ENCODE results near the gene DSPP.

Gene DSPP

GRCh38 chr4:87584222-87584908 lies 24.0 kb upstream of the DSPP start:
- in situ Hi-C loops (cut with HindIII; ENCODE audit: low sequenced_read_pairs): no loop called here
- H3K4me3 ChIP-seq (ENCODE audit: low read depth, low read length): no peak overlapping the region
- DNase-seq (ENCODE audit: low read depth, low spot score): no peak
- no peak for TF ChIP-seq CTCF (IDR thresholded peaks at IDR 0.05; ENCODE audit: low read depth, low read length)

GRCh38 chr4:87589531-87589930 lies 18.8 kb upstream of the DSPP start:
- no peak for TF ChIP-seq CTCF (IDR thresholded peaks at IDR 0.05; ENCODE audit: low read depth, low read length)
- peak; percentile 90 for DNase-seq (ENCODE audit: low read depth, low spot score)
- no peak overlapping the region for H3K4me3 ChIP-seq (ENCODE audit: low read depth, low read length)
- in situ Hi-C loops (cut with HindIII; ENCODE audit: low sequenced_read_pairs): no loop called here

GRCh38 chr4:87592124-87592523 lies 16.2 kb upstream of the DSPP start:
- no peak for DNase-seq (ENCODE audit: low read depth, low spot score)
- no peak overlapping the region for H3K4me3 ChIP-seq (ENCODE audit: low read depth, low read length)
- TF ChIP-seq CTCF (IDR thresholded peaks at IDR 0.05; ENCODE audit: low read depth, low read length): no peak
- in situ Hi-C loops (cut with HindIII; ENCODE audit: low sequenced_read_pairs): no loop called here

GRCh38 chr4:87601361-87601760 lies 7.0 kb upstream of the DSPP start:
- in situ Hi-C loops (cut with HindIII; ENCODE audit: low sequenced_read_pairs): no loop called here
- DNase-seq (ENCODE audit: low read depth, low spot score): no peak
- TF ChIP-seq CTCF (IDR thresholded peaks at IDR 0.05; ENCODE audit: low read depth, low read length): no peak
- no peak overlapping the region for H3K4me3 ChIP-seq (ENCODE audit: low read depth, low read length)

- in situ Hi-C loops (cut with HindIII; ENCODE audit: low sequenced_read_pairs): no loop called here
These were observed 6.1 kb downstream of the DSPP start for GRCh38 chr4:87614292-87614890.

GRCh38 chr4:87616268-87616667 lies 7.9 kb downstream of the DSPP start:
- in situ Hi-C loops (cut with HindIII; ENCODE audit: low sequenced_read_pairs): no loop called here
- no peak for DNase-seq (ENCODE audit: low read depth, low spot score)
- H3K4me3 ChIP-seq (ENCODE audit: low read depth, low read length): no peak overlapping the region
- TF ChIP-seq CTCF (IDR thresholded peaks at IDR 0.05; ENCODE audit: low read depth, low read length): no peak

More at GRCh38 chr4:87614292-87614890, 6.1 kb downstream of the DSPP start:
- no peak for DNase-seq (ENCODE audit: low read depth, low spot score)
- no peak overlapping the region for H3K4me3 ChIP-seq (ENCODE audit: low read depth, low read length)
- TF ChIP-seq CTCF (IDR thresholded peaks at IDR 0.05; ENCODE audit: low read depth, low read length): no peak

All from astrocyte of the spinal cord (primary cell).